HG03066 (cell line): ENCODE results near the gene CSN1S1.

Experiments
- ATAC-seq: cut with Tn5 transposase; IDR thresholded peaks from one replicate; pipeline ENCODE4 v1.9.1; 2021; ENCODE audit warnings: low read depth; ENCODE audit not compliant: unreplicated experiment

CSN1S1 gene

GRCh38 chr4:69986663-69987062 is 55.8 kb downstream of the CSN1S1 start:
- no peak for ATAC-seq

GRCh38 chr4:69991016-69991415 is 60.1 kb downstream of the CSN1S1 start:
- ATAC-seq = no peak

DNA sequence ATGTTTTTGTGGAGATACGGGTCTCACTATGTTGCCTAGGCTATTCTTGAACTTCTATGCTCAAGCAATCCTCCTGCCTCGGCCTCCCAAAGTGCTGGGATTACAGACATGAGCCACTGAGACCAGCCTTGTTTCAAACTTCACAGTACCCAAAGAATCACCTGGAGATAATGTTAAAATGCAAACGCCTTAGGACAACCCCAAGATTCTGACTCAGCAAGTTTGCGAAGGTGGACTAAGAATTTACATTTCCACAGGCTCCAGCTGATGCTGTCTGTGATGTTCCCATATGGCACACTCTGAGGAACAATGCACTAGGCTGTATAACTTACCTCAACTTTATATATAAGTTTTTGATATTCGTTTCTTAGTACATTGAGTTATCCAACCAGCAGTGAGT is 63.9 kb downstream of the CSN1S1 start:
- no peak for ATAC-seq

GRCh38 chr4:69995526-69996016 is 64.7 kb downstream of the CSN1S1 start, which contains the start of gene STATH:
TSS of gene STATH (plus strand) at chr4:69995966. CDS start at chr4:69998438, 2,472 bp downstream.
- no peak for ATAC-seq
